CD4-positive, alpha-beta T cell treated with Interleukin-6 at 100 ng/mL for 8 hours (primary cell): ENCODE data around the gene STARD3NL.
"Not testable (repeated sequence)": the region's sequence is repeated elsewhere in the genome, so short reads cannot be mapped to it uniquely, and the experiment has no call there.

ENCODE experiments used
- DNase-seq: peaks from one replicate; pipeline ENCODE4 v3.0.0-alpha.2; 2020; ENCODE audit warnings: mixed read lengths, low spot score

STARD3NL gene

GRCh38 chr7:38269704-38270346 is 91.8 kb downstream of the STARD3NL start:
- DNase-seq = not testable (repeated sequence)

GRCh38 chr7:38270405-38270804 is 92.4 kb downstream of the STARD3NL start:
- DNase-seq = not testable (repeated sequence)

- DNase-seq = no peak
Observed at GRCh38 chr7:38273286-38273995, 95.4 kb downstream of the STARD3NL start, which contains the start of gene TARP. Gene TARP (minus strand): TSS chr7:38273636.

- DNase-seq = no peak
Observed at GRCh38 chr7:38274486-38274885, 96.4 kb downstream of the STARD3NL start.

GRCh38 chr7:38274927-38275620 is 97.0 kb downstream of the STARD3NL start:
- DNase-seq = no peak

GRCh38 chr7:38276096-38276877 is 98.2 kb downstream of the STARD3NL start:
- no peak for DNase-seq

GRCh38 chr7:38280000-38280399 is 102.0 kb downstream of the STARD3NL start:
- DNase-seq = no peak
